K562 (cell line): ENCODE measurements around the gene FANCI. TPM values are rescaled to one million over a fixed set of nuclear protein-coding genes. Genes with fewer than 3 reads are reported as not detected.

Experiments used
- ATAC-seq: fragments of 200-7000 bp; cut with Tn5 transposase; 3 replicates; pipeline ENCODE4 v1.9.1; 2020; ENCODE audit warnings: moderate library complexity
- BruUV-seq: library from RNA; stranded (reverse); fragments of 400-500 nt; replicated peaks from 2 replicates; lab custom pipeline; 2021; lab: Mats Ljungman, UMichigan
- CTCF ChIA-PET: fragments of 300-600 bp; formaldehyde crosslinking; extraction: SDS; loops from one replicate; lab custom pipeline; 2021; ENCODE audit warnings: low intra/inter-chr PET ratio; lab: Yijun Ruan, JAX
- POLR2A ChIA-PET: fragments of 300-600, 350-650 bp; sonication (Branson Sonifier 250); formaldehyde crosslinking; extraction: SDS; loops from one replicate; lab custom pipeline; 2021; ENCODE audit warnings: antibody characterized with exemption, inconsistent platforms; lab: Yijun Ruan, JAX
- DNase-seq, 4 experiments: peaks; one replicate each; pipeline versions ENCODE4 v3.0.0 to v3.0.0-alpha.2; 2011 to 2018; ENCODE audit warnings: low spot score in 3 of 4, mixed read lengths in 3 of 4; ENCODE audit errors: extremely low read depth in 1 of 4
- FAIRE-seq: peaks from 2 replicates; lab custom pipeline; 2011; peaks lifted over from hg19 to GRCh38; lab: Jason Lieb, UNC
- H2AFZ ChIP-seq: 2 replicates; pipeline ENCODE4 v1.6.0; 2011; ENCODE audit warnings: low read depth, low read length, control low read depth, inconsistent platforms
- H3K27ac ChIP-seq: fragments of 200-600 bp; 3 replicates; pipeline ENCODE4 v1.8.0; 2011; ENCODE audit warnings: low read depth, mild to moderate bottlenecking, control low read depth, inconsistent platforms, low read length, moderate library complexity, mixed read lengths; ENCODE audit errors: extremely low read depth
- H3K27me3 ChIP-seq, 2 experiments: fragments of 300-600 bp in 1 of 2; 2 replicates in 1 of 2; 3 replicates in 1 of 2; pipeline versions ENCODE4 v1.6.0 to v1.8.0; 2011; ENCODE audit warnings: inconsistent platforms in 2 of 2, low read length in 2 of 2, mild to moderate bottlenecking in 1 of 2, mixed read lengths in 1 of 2, moderate library complexity in 1 of 2; ENCODE audit not compliant: control insufficient read depth in 2 of 2, insufficient read depth in 2 of 2
- H3K36me3 ChIP-seq: fragments of 300-600 bp; 3 replicates; pipeline ENCODE4 v1.8.0; 2011; ENCODE audit warnings: mild to moderate bottlenecking, low read length, inconsistent platforms; ENCODE audit not compliant: control insufficient read depth, insufficient read depth
- H3K4me1 ChIP-seq, 2 experiments: fragments of 200-600 bp in 1 of 2; replicated peaks in 1 of 2; 2 replicates in 1 of 2; 3 replicates in 1 of 2; pipeline versions ENCODE4 v1.5.1 to v1.8.0; 2011; ENCODE audit warnings: inconsistent platforms in 2 of 2, low read length in 2 of 2, mild to moderate bottlenecking in 1 of 2, mixed read lengths in 1 of 2, moderate library complexity in 1 of 2; ENCODE audit not compliant: control insufficient read depth in 2 of 2, insufficient read depth in 2 of 2
- H3K4me2 ChIP-seq: 2 replicates; pipeline ENCODE4 v1.6.1; 2011; ENCODE audit warnings: low read length, control low read depth, inconsistent platforms, mixed read lengths; ENCODE audit not compliant: insufficient read depth
- H3K4me3 ChIP-seq: fragments of 200-600 bp; sonication (generic), shearing (Covaris generic); 2 replicates; pipeline ENCODE4 v1.5.1; 2016; ENCODE audit warnings: control low read depth, inconsistent platforms
- H3K79me2 ChIP-seq: fragments of 200-600 bp; 3 replicates; pipeline ENCODE4 v1.8.0; 2011; ENCODE audit warnings: low read length, inconsistent platforms; ENCODE audit not compliant: control insufficient read depth, insufficient read depth
- H3K9ac ChIP-seq, 2 experiments: 2 replicates each; pipeline versions ENCODE4 v1.6.0 to v1.6.1; 2011; ENCODE audit warnings: low read depth in 2 of 2, low read length in 2 of 2, control low read depth in 1 of 2, inconsistent platforms in 1 of 2, mild to moderate bottlenecking in 1 of 2, mixed read lengths in 1 of 2; ENCODE audit not compliant: insufficient read depth in 1 of 2
- H3K9me1 ChIP-seq: one replicate; pipeline ENCODE4 v1.6.0; 2011; ENCODE audit warnings: inconsistent platforms, mild to moderate bottlenecking, low read length, moderate library complexity; ENCODE audit not compliant: control insufficient read depth, insufficient read depth
- H3K9me3 ChIP-seq: replicated peaks from 2 replicates; pipeline ENCODE4 v1.5.1; 2011; ENCODE audit warnings: low read depth, low read length, inconsistent platforms; ENCODE audit not compliant: control insufficient read depth, insufficient read depth
- H4K20me1 ChIP-seq: replicated peaks from 2 replicates; pipeline ENCODE4 v1.6.1; 2011; ENCODE audit warnings: low read length, inconsistent platforms, mixed read lengths; ENCODE audit not compliant: control insufficient read depth, insufficient read depth
- CREM ChIP-seq: IDR thresholded peaks from 2 replicates; pipeline ENCODE4 v1.6.1; 2014; ENCODE audit warnings: antibody characterized with exemption, low read depth
- HEY1 ChIP-seq: fragments of 250-450 bp; sonication (Bioruptor Pico); IDR thresholded peaks from 2 replicates; pipeline ENCODE4 v1.5.0; 2020; ENCODE audit warnings: mild to moderate bottlenecking, moderate library complexity, borderline replicate concordance
- POLR2A ChIP-seq: fragments of 450-650 bp; conservative IDR thresholded peaks from 2 replicates; pipeline ENCODE4 v1.6.1; 2016
- POLR2AphosphoS2 ChIP-seq: IDR thresholded peaks from 2 replicates; pipeline ENCODE4 v1.6.1; 2012; ENCODE audit warnings: low read length, improper control_type of control experiment
- POLR3G ChIP-seq: IDR thresholded peaks from 2 replicates; pipeline ENCODE4 v1.6.1; 2011; ENCODE audit not compliant: insufficient read length, insufficient replicate concordance; ENCODE audit errors: extremely low read depth
- RBFOX2 ChIP-seq: fragments of 200-400 bp; formaldehyde crosslinking; IDR thresholded peaks from 2 replicates; pipeline ENCODE4 v1.6.1; 2017; ENCODE audit warnings: low read depth, mild to moderate bottlenecking, low read length, moderate library complexity
- STAT5A ChIP-seq: IDR thresholded peaks from 2 replicates; pipeline ENCODE4 v1.6.1; 2012; ENCODE audit warnings: low read length, inconsistent platforms, borderline replicate concordance
- SUPT5H ChIP-seq: fragments of 450-650 bp; IDR thresholded peaks from 2 replicates; pipeline ENCODE4 v1.6.1; 2016
- ZNF316 ChIP-seq: fragments of 450-650 bp; IDR thresholded peaks from 2 replicates; pipeline ENCODE4 v1.6.1; 2016
- ZNF77 ChIP-seq: fragments of 250-450 bp; sonication (Bioruptor Pico); IDR thresholded peaks from 2 replicates; pipeline ENCODE4 v1.5.0; 2020
- WGBS: fragments of 100-300 bp; shearing (Covaris generic); methylation state at CpG from one replicate; pipeline ENCODE4 v1.1.6; 2016; ENCODE audit warnings: low coverage, mixed read lengths; ENCODE audit not compliant: insufficient coverage; ENCODE audit errors: missing lambda C conversion rate; 5-methylcytosine and 5-hydroxymethylcytosine counted together
- in situ Hi-C: fragments of 300-500 bp; cut with MboI; formaldehyde crosslinking; loops from 4 replicates; pipeline ENCODE4 v1.15.0; 2018; ENCODE audit warnings: inconsistent platforms, mixed read lengths
- intact Hi-C: fragments of 100-400 bp; cut with micrococcal nuclease; formaldehyde crosslinking; loops from 2 replicates; pipeline ENCODE4 v1.14.2; 2022
- polyA plus RNA-seq, 8 experiments: library from polyadenylated mRNA; depleted of rRNA in 4 of 8; stranded (reverse) in 5 of 8; unstranded in 3 of 8; fragments of >200 nt; fragmentation: Nextera tagmentation in 2 of 8; fragmentation: Illumina TruSeq in 1 of 8; extraction: Ambion mirVana in 2 of 8; extraction: Trizol in 1 of 8; gene quantifications; 2 replicates each; pipeline versions ENCODE4 v1.2.1 to v1.2.3, GENCODE V29; 2011 to 2014; ENCODE audit warnings: inconsistent platforms in 1 of 8, missing spikeins in 1 of 8
- total RNA-seq, 7 experiments: library from RNA; depleted of rRNA in 6 of 7; stranded (reverse); fragments of >200 nt in 6 of 7; fragmentation: Illumina TruSeq in 2 of 7; extraction: Trizol in 2 of 7; gene quantifications; 2 replicates each; pipeline versions ENCODE4 v1.2.1 to v1.2.3, GENCODE V29; 2011 to 2021; ENCODE audit warnings: low replicate concordance in 1 of 7

FANCI gene
- total and polyA plus RNA-seq, 9 of the 15 experiments (the other 6 are each of a cell fraction or from before 2014, with no cell fraction given), result 72.1 to 165 (median 131) TPM

DNA sequence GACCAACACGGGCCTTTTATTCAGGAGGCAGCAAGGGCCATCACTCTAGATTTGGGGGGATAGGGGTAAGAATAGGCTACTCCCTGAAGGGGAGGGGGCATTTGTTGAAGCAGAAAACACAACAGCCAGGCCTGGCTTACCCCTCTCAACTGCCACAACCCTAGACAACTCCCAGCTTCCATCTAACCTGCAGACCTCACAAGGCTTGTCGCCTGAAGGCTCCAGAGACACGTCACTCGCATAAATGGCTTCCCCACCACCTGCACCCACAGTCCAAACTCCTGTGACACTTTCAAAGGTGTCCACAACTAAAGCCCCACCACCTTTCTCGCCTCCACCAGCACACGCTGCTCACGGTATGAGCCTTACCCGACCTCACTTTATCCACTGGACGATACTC, 75.9 kb downstream of the FANCI start:
- Histone ChIP-seq H3K79me2 (no peaks in the 10 kb centered on the region), H3K36me3 (peaks cover 99% of the 10 kb centered on the region), H3K27me3 (no peaks in the 10 kb centered on the region), H3K4me3 (no peak overlapping the region), H3K4me1 (no peaks in the 10 kb centered on the region), H3K9me3 (no peaks in the 10 kb centered on the region), H3K4me2 (no peak overlapping the region), H4K20me1 (peaks cover 6% of the 10 kb centered on the region; the same call in 1 of the 2 replicates), H2AFZ (no peak overlapping the region), H3K9me1 (no peaks in the 10 kb centered on the region), H3K27ac (no peak overlapping the region), H3K9ac (no peak overlapping the region)
- ChIA-PET CTCF (no interaction called here), POLR2A (interaction anchor here (0.5 to 2.6 kb wide), 6 partner anchors 12 to 43 kb away, joined by 3 to 6 read pairs (median 4); partner anchors contain the start of gene POLG)
- in situ Hi-C loops, result no loop called here
- TF ChIP-seq RBFOX2 (0 out of 2 replicates have a peak, but pooled peaks have one; percentile 27), POLR2A (peak; percentile 56), HEY1 (CRISPR knock-in tag) (no peak), POLR3G (no peak), SUPT5H (peak; percentile 48), POLR2AphosphoS2 (peak; percentile 68; the same call in 1 of the 2 replicates)
- whole genome bisulfite sequencing, result 92% methylated on average over 9 of the region's 9 CpGs
- ATAC-seq, result no peak
- no peak for DNase-seq
- intact Hi-C loops, result no loop called here
- no TSS peak for BruUV-seq
- no peak for FAIRE-seq

DNA sequence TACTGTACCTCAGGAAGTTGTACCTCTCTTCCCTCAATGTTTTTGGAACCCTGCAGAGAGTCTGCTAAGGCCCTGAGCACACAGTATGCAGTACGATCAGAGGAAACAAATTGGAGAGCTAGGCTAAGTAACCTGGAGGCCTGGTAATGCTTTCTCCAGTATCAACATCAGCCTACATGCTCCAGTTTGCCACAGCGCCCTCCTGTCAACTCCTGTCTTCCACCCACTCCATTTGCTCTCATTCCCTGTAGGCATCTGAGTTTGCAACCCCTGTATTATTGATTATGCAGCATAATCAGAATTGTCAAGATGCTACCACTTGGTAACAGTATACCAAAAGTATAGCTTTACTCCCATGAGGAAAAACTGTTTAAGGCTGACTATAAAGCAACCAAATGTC, 76.4 kb downstream of the FANCI start:
- no peak for FAIRE-seq
- 89% methylated on average over 2 of the region's 2 CpGs for WGBS

More for the DNA sequence above, 76.4 kb downstream of the FANCI start:
- CTCF ChIA-PET, result no interaction called here
- H3K36me3 ChIP-seq, result peaks cover 99% of the 10 kb centered on the region
- H3K27me3 ChIP-seq, result no peaks in the 10 kb centered on the region
- no peak for ATAC-seq
- no peaks in the 10 kb centered on the region for H3K9me3 ChIP-seq
- H2AFZ ChIP-seq, result no peak overlapping the region
- intact Hi-C loops (no loop called here), in situ Hi-C loops (no loop called here)
- H3K4me1 ChIP-seq, result no peaks in the 10 kb centered on the region
- no peak overlapping the region for H3K4me3 ChIP-seq
- H3K9me1 ChIP-seq, result no peaks in the 10 kb centered on the region
- H3K79me2 ChIP-seq, result no peaks in the 10 kb centered on the region
- TF ChIP-seq ZNF316, result peak; percentile 35; the same call in 1 of the 2 replicates
- no peak for TF ChIP-seq CREM
- TF ChIP-seq STAT5A, result no peak
- no peak for TF ChIP-seq ZNF77 (CRISPR knock-in tag)
- POLR2A ChIA-PET, result interaction anchor here (0.7 to 1.5 kb wide), 4 partner anchors 14 to 44 kb away, joined by 3 to 6 read pairs (median 4); partner anchors contain the start of gene POLG
- H3K9ac ChIP-seq, result no peak overlapping the region
- no peak for DNase-seq
- H3K4me2 ChIP-seq, result no peak overlapping the region
- no TSS peak for BruUV-seq
- no peak overlapping the region for H3K27ac ChIP-seq
- peaks cover 6% of the 10 kb centered on the region; the same call in 1 of the 2 replicates for H4K20me1 ChIP-seq
